ENCODE measurements around the gene PMEL.

The PMEL gene

DNA sequence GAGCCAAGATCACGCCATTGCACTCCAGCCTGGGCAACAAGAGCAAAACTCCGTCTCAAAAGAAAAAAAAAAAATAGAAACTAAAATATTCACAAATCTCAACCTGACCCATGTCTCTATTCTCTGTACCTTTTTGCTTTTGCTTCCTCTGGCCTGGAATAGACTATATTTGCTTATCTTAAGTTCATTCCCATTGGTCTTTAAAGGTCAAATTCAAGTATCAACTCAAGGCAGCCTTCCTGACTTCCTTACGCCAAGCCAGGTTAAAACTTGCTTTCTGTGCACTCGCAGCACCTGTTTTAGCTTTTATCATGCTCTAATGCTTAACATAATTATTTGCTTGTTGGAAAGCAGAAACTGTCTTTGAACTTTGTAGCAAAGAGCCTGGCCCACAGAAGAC is 52.9 kb downstream of the PMEL start:
- no peak for DNase-seq

- no peak for DNase-seq
Observed at GRCh38 chr12:55909513-55909884, 56.3 kb downstream of the PMEL start.

- no peak for DNase-seq
Observed at GRCh38 chr12:55908726-55909512, 56.9 kb downstream of the PMEL start.

DNA sequence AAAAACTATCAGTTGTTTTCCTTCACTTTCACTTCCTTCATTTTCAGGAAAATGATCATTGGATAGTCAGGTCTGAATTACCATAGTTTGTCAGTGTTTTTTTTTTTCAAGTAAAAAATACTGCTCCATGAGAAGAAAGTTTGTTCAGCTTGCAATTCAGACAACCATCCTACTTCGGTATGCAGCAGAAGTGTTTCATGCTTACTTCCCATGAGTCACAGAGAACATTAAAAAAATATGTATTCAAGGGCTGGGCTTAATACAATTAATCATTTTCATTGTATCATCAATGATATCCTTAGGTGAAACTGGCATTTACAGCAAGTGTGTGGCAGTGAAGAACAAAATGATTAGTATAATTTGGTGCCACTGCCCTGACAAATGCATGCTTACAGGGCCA is 59.8 kb downstream of the PMEL start:
- DNase-seq: no peak
